Stimulated activated CD8-positive, alpha-beta memory T cell treated with anti-CD3 and anti-CD28 coated beads, Interleukin-15, amount 100 ng/mL, for 48 hours (primary cell): ENCODE data around the gene CNOT4.

Experiments
- DNase-seq, 2 donors: peaks; one replicate each; pipeline ENCODE4 v3.0.0-alpha.2; 2020; ENCODE audit warnings: low read depth in 2 of 2

Gene CNOT4

GRCh38 chr7:135403302-135403701 lies 106.6 kb downstream of the CNOT4 start:
- DNase-seq, result no peak

- no peak for DNase-seq
Observed at GRCh38 chr7:135397689-135398088, 112.2 kb downstream of the CNOT4 start.

GRCh38 chr7:135392701-135393100 lies 117.2 kb downstream of the CNOT4 start:
- no peak for DNase-seq

GRCh38 chr7:135391514-135391913 lies 118.4 kb downstream of the CNOT4 start:
- no peak for DNase-seq

- no peak for DNase-seq
Observed at GRCh38 chr7:135390829-135391228, 119.1 kb downstream of the CNOT4 start.

GRCh38 chr7:135389971-135390370 lies 119.9 kb downstream of the CNOT4 start:
- no peak for DNase-seq

GRCh38 chr7:135388616-135389015 lies 121.3 kb downstream of the CNOT4 start:
- no peak for DNase-seq

GRCh38 chr7:135386776-135387175 lies 123.1 kb downstream of the CNOT4 start:
- no peak for DNase-seq

- DNase-seq, result no peak
Observed at GRCh38 chr7:135386181-135386580, 123.7 kb downstream of the CNOT4 start.

- no peak for DNase-seq
Observed at GRCh38 chr7:135385209-135385608, 124.7 kb downstream of the CNOT4 start.

GRCh38 chr7:135383525-135384175 lies 126.3 kb downstream of the CNOT4 start:
- no peak for DNase-seq

GRCh38 chr7:135382173-135382572 lies 127.7 kb downstream of the CNOT4 start:
- no peak for DNase-seq

- DNase-seq, result no peak
Observed at GRCh38 chr7:135381369-135381768, 128.5 kb downstream of the CNOT4 start.

- DNase-seq, result no peak
Observed at GRCh38 chr7:135380351-135380750, 129.6 kb downstream of the CNOT4 start.

GRCh38 chr7:135377171-135377570 lies 132.7 kb downstream of the CNOT4 start:
- DNase-seq, result no peak

GRCh38 chr7:135375908-135376699 lies 133.8 kb downstream of the CNOT4 start:
- no peak for DNase-seq

- no peak for DNase-seq
Observed at GRCh38 chr7:135374736-135375135, 135.2 kb downstream of the CNOT4 start.

- no peak for DNase-seq
Observed at GRCh38 chr7:135372222-135372621, 137.7 kb downstream of the CNOT4 start.

- no peak for DNase-seq
Observed at GRCh38 chr7:135370656-135371055, 139.2 kb downstream of the CNOT4 start.

GRCh38 chr7:135369405-135369804 lies 140.5 kb downstream of the CNOT4 start:
- DNase-seq, result no peak

GRCh38 chr7:135368416-135369186 lies 141.3 kb downstream of the CNOT4 start:
- DNase-seq, result no peak

GRCh38 chr7:135366843-135367508 lies 142.9 kb downstream of the CNOT4 start:
- no peak for DNase-seq
